GM13977 (cell line): Measurements from ENCODE around the gene FOXS1.

ENCODE experiments used
- DNase-seq: peaks from one replicate; pipeline ENCODE4 v3.0.0; 2012; ENCODE audit warnings: low spot score
- in situ Hi-C: fragments of 300-500 bp; cut with MboI; formaldehyde crosslinking; loops from one replicate; pipeline ENCODE4 v1.12.0; 2022; ENCODE audit warnings: low sequenced_read_pairs, low pct_unique_long_range_greater_than_20kb, mixed read lengths, inconsistent platforms; ENCODE audit not compliant: unreplicated experiment
- TF ChIP-seq, protein P1 (sequence below): IDR thresholded peaks from 2 replicates; pipeline ENCODE4 v1.5.1; 2012; ENCODE audit warnings: mild to moderate bottlenecking, control low read depth; ENCODE audit not compliant: insufficient read depth; ENCODE audit errors: extremely low read depth, missing control alignments

Gene FOXS1

GRCh38 chr20:31811796-31812728 lies 33.3 kb downstream of the FOXS1 start:
- no peak for DNase-seq
- TF ChIP-seq, protein P1, sequence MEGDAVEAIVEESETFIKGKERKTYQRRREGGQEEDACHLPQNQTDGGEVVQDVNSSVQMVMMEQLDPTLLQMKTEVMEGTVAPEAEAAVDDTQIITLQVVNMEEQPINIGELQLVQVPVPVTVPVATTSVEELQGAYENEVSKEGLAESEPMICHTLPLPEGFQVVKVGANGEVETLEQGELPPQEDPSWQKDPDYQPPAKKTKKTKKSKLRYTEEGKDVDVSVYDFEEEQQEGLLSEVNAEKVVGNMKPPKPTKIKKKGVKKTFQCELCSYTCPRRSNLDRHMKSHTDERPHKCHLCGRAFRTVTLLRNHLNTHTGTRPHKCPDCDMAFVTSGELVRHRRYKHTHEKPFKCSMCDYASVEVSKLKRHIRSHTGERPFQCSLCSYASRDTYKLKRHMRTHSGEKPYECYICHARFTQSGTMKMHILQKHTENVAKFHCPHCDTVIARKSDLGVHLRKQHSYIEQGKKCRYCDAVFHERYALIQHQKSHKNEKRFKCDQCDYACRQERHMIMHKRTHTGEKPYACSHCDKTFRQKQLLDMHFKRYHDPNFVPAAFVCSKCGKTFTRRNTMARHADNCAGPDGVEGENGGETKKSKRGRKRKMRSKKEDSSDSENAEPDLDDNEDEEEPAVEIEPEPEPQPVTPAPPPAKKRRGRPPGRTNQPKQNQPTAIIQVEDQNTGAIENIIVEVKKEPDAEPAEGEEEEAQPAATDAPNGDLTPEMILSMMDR = no peak
- in situ Hi-C loops = no loop called here

GRCh38 chr20:31811198-31811597 lies 34.2 kb downstream of the FOXS1 start:
- TF ChIP-seq, protein P1 = no peak
- in situ Hi-C loops = no loop called here
- no peak for DNase-seq

GRCh38 chr20:31809661-31810060 lies 35.7 kb downstream of the FOXS1 start:
- no peak for DNase-seq
- TF ChIP-seq, protein P1 = no peak
- in situ Hi-C loops = no loop called here

- DNase-seq = no peak
- in situ Hi-C loops = no loop called here
- TF ChIP-seq, protein P1 = no peak
These were observed 36.9 kb downstream of the FOXS1 start for GRCh38 chr20:31808481-31808880.

DNA sequence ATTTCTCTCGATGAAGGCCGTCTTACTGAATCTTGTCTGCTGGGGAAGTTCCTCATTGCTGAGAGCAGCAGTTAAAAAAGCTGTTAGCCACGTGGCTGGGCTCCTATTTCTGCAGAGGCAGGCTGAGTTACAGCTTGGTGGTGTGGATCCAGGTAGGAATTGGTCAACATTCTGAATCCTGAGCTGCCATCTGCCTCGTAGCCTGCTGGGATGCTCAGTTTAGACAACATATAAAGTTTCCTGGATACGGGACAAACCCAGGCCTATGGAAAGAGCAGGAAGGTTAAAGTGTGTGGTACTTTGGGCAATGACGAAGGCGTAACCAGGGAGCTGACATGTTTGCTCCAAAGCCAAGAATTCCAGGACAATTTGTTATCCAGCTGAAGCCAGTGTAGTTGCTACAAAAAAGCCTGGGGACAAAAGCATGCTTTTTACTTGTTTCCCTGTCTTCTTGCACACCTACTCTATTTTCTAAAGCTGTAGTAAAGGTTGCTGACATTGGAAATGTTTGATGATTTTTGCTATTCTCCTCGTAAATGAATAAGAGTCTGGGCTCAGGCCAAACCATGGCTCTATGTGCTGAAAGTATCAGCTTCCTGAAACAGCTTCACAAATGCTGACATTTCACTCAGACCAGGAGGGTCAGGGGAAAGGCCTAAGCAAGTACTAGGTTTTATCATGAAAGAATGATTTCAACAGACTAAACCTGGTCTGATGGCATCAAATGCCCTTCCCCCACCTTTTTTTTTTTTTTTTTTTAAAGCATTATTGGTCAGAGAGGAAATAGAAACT lies 38.6 kb downstream of the FOXS1 start:
- in situ Hi-C loops = no loop called here
- TF ChIP-seq, protein P1 = no peak
- no peak for DNase-seq

- no peak for DNase-seq
- TF ChIP-seq, protein P1 = no peak
- in situ Hi-C loops = no loop called here
These were observed 41.7 kb downstream of the FOXS1 start for GRCh38 chr20:31803552-31804291.
